Esophagus squamous epithelium (tissue), 5 donors: ENCODE results near the gene APOO. TPM values are rescaled to one million over a fixed set of nuclear protein-coding genes. Genes with fewer than 3 reads are reported as not detected.

Experiments used
- DNase-seq: peaks from one replicate; lab custom pipeline; 2025; lab: John Stamatoyannopoulos, UW
- H3K27ac ChIP-seq, 4 donors: fragments of 200-600 bp; sonication (generic); one replicate each; pipeline ENCODE4 v1.5.1; 2016 to 2019; ENCODE audit warnings: mild to moderate bottlenecking in 1 of 4
- H3K27me3 ChIP-seq, 4 donors: fragments of 200-600 bp; sonication (generic); 1 replicate in 3 of 4; 2 replicates in 1 of 4; pipeline versions ENCODE4 v1.5.1 to v1.6.0; 2017 to 2021; ENCODE audit warnings: antibody characterized with exemption in 1 of 4
- H3K36me3 ChIP-seq, 3 donors: fragments of 200-600 bp; sonication (generic); one replicate each; pipeline ENCODE4 v1.5.1; 2016 to 2019
- H3K4me1 ChIP-seq, 3 donors: fragments of 200-600 bp; sonication (generic); one replicate each; pipeline ENCODE4 v1.5.1; 2017 to 2019
- H3K4me3 ChIP-seq, 4 donors: fragments of 200-600 bp; sonication (generic); 1 replicate in 3 of 4; 2 replicates in 1 of 4; pipeline ENCODE4 v1.5.1; 2016 to 2019; ENCODE audit warnings: mild to moderate bottlenecking in 2 of 4, moderate library complexity in 1 of 4
- H3K9me3 ChIP-seq, 3 donors: fragments of 200-600 bp; sonication (generic); one replicate each; pipeline ENCODE4 v1.5.1; 2016 to 2019
- POLR2A ChIP-seq, 4 donors: fragments of 450-650 bp; IDR thresholded peaks; one replicate each; pipeline ENCODE4 v1.6.1; 2017; ENCODE audit warnings: antibody characterized with exemption in 4 of 4, mild to moderate bottlenecking in 4 of 4, moderate library complexity in 3 of 4
- WGBS, 2 donors: methylation state at CpG; one replicate each; pipeline ENCODE4 v1.1.5; 2018; 5-methylcytosine and 5-hydroxymethylcytosine counted together
- intact Hi-C: fragments of 100-400 bp; cut with DNase I; formaldehyde crosslinking; loops from one replicate; pipeline ENCODE4 v1.15.0; 2022
- total RNA-seq, 4 donors: library from RNA; depleted of rRNA; stranded (reverse); fragments of >200 nt; gene quantifications; one replicate each; pipeline ENCODE4 v1.1.0, GENCODE V29; 2016
- TF ChIP-seq, protein P1 (sequence below), 6 experiments: fragments of 450-650 bp in 4 of 6; fragments of 200-600 bp in 2 of 6; sonication (generic) in 2 of 6; IDR thresholded peaks; one replicate each; pipeline ENCODE4 v1.5.1; 2016 to 2019; ENCODE audit warnings: antibody characterized with exemption in 6 of 6, mild to moderate bottlenecking in 4 of 6, moderate library complexity in 4 of 6
- donor health status: DM: yes; HTN: yes; CAD: no.

Gene APOO
- total RNA-seq, 4 donors from 2014 or later = 10.5 to 25.1 (median 13.7) TPM

GRCh38 chrX:23855569-23855968 lies 52.2 kb downstream of the APOO start:
- 77 to 78% methylated on average over 4 of the region's 4 CpGs for WGBS, 2 donors
- Histone ChIP-seq H3K4me3 (no peak overlapping the region), H3K9me3 (no peaks in the 10 kb centered on the region), H3K4me1 (no peaks in the 10 kb centered on the region), H3K27ac (no peak overlapping the region), H3K36me3 (peaks cover 0 to 6% (median 0%) of the 10 kb centered on the region in 3 donors), H3K27me3 (no peaks in the 10 kb centered on the region)
- TF ChIP-seq, protein P1, sequence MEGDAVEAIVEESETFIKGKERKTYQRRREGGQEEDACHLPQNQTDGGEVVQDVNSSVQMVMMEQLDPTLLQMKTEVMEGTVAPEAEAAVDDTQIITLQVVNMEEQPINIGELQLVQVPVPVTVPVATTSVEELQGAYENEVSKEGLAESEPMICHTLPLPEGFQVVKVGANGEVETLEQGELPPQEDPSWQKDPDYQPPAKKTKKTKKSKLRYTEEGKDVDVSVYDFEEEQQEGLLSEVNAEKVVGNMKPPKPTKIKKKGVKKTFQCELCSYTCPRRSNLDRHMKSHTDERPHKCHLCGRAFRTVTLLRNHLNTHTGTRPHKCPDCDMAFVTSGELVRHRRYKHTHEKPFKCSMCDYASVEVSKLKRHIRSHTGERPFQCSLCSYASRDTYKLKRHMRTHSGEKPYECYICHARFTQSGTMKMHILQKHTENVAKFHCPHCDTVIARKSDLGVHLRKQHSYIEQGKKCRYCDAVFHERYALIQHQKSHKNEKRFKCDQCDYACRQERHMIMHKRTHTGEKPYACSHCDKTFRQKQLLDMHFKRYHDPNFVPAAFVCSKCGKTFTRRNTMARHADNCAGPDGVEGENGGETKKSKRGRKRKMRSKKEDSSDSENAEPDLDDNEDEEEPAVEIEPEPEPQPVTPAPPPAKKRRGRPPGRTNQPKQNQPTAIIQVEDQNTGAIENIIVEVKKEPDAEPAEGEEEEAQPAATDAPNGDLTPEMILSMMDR (IDR thresholded peaks at IDR 0.05) = no peak
- no peak for TF ChIP-seq POLR2A (IDR thresholded peaks at IDR 0.05)
- intact Hi-C loops = no loop called here
- no peak for DNase-seq

DNA sequence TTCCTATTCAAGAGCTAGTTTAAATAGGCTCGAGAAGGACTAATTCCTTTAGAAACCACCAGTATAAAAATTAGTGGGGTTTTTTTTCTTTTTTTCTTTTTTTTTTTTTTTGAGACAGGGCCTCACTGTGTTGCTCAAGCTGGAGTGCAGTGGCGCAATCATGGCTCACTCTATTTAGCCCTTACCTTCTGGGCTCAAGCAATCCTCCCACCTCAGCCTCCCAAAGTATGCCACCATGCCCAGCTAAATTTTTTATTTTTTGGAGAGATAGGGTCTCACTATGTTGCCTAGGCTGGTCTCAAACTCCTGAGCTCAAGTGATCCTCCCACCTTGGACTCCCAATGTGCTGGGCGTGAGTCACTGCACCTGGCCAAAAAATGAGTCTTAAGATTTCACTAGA lies 52.8 kb downstream of the APOO start:
- H3K27me3 ChIP-seq = no peaks in the 10 kb centered on the region
- 79 to 84% methylated on average over 3 of the region's 3 CpGs for WGBS, 2 donors
- H3K4me3 ChIP-seq = no peak overlapping the region
- no peak for DNase-seq
- TF ChIP-seq POLR2A (IDR thresholded peaks at IDR 0.05) = no peak
- TF ChIP-seq, protein P1 (IDR thresholded peaks at IDR 0.05) = no peak
- H3K27ac ChIP-seq = no peak overlapping the region
- intact Hi-C loops = no loop called here
- peaks cover 0 to 6% (median 0%) of the 10 kb centered on the region in 3 donors for H3K36me3 ChIP-seq
- H3K4me1 ChIP-seq = no peaks in the 10 kb centered on the region
- H3K9me3 ChIP-seq = no peaks in the 10 kb centered on the region

DNA sequence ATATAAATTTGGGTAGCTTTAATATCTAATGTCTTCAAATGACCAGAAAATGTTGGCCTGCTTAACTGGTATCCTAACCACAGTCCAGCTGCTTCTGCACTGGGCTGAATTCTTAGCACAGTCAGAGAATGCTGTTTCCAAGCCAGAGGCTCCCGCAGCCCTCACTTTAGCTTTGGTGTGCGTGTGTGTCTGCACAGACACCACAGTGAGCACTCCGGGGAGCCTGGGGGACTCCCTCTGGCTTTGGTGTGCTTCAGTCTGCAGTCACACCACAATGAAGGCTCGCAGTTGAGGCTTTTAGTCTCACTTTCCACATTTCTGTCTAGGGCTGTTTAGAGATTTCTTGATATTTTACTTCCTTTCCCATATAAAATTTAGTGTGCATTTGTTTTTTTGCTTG lies 53.6 kb downstream of the APOO start:
- Histone ChIP-seq H3K4me3 (no peak overlapping the region), H3K36me3 (peaks cover 0 to 6% (median 0%) of the 10 kb centered on the region in 3 donors), H3K27ac (no peak overlapping the region), H3K9me3 (no peaks in the 10 kb centered on the region), H3K4me1 (no peaks in the 10 kb centered on the region), H3K27me3 (no peaks in the 10 kb centered on the region)
- WGBS, 2 donors = 71% methylated on average over 4 of the region's 4 CpGs; no CpG with 5 or more reads in 1 of the 2 donors
- DNase-seq = no peak
- intact Hi-C loops = no loop called here
- no peak for TF ChIP-seq POLR2A (IDR thresholded peaks at IDR 0.05)
- TF ChIP-seq, protein P1 (IDR thresholded peaks at IDR 0.05) = no peak

GRCh38 chrX:23851544-23851943 lies 56.2 kb downstream of the APOO start:
- no peak for DNase-seq
- intact Hi-C loops = no loop called here
- no peak overlapping the region for H3K27ac ChIP-seq
- no peak overlapping the region for H3K4me3 ChIP-seq
- H3K36me3 ChIP-seq = no peaks in the 10 kb centered on the region
- no peaks in the 10 kb centered on the region for H3K4me1 ChIP-seq
- H3K27me3 ChIP-seq = no peaks in the 10 kb centered on the region
- WGBS, 2 donors = 82 to 85% methylated on average over 2 of the region's 2 CpGs
- TF ChIP-seq POLR2A (IDR thresholded peaks at IDR 0.05) = no peak
- TF ChIP-seq, protein P1 (IDR thresholded peaks at IDR 0.05) = no peak
- no peaks in the 10 kb centered on the region for H3K9me3 ChIP-seq

- intact Hi-C loops = no loop called here
- H3K27me3 ChIP-seq = no peaks in the 10 kb centered on the region
- no peak overlapping the region for H3K27ac ChIP-seq
- H3K36me3 ChIP-seq = no peaks in the 10 kb centered on the region
- DNase-seq = no peak
- peaks cover 0 to 16% (median 4%) of the 10 kb centered on the region in 3 donors for H3K4me1 ChIP-seq
- no peaks in the 10 kb centered on the region for H3K9me3 ChIP-seq
- no peak for TF ChIP-seq POLR2A (IDR thresholded peaks at IDR 0.05)
- TF ChIP-seq, protein P1 (IDR thresholded peaks at IDR 0.05) = no peak
- H3K4me3 ChIP-seq = no peak overlapping the region
- WGBS, 2 donors = 91% methylated on average over 4 to 5 of the region's 5 CpGs
Measured at GRCh38 chrX:23849241-23849640, 58.5 kb downstream of the APOO start.
